Measurements from ENCODE around the gene SRSF11.
A peak's percentile ranks its signal among the peaks of the same experiment; 100 is the strongest.

Gene SRSF11

GRCh38 chr1:70222716-70223235 lies 1.6 kb downstream of the SRSF11 start:
- no peak for TF ChIP-seq ZC3H10 (CRISPR knock-in tag; IDR thresholded peaks at IDR 0.05)
- no peak for ATAC-seq

DNA sequence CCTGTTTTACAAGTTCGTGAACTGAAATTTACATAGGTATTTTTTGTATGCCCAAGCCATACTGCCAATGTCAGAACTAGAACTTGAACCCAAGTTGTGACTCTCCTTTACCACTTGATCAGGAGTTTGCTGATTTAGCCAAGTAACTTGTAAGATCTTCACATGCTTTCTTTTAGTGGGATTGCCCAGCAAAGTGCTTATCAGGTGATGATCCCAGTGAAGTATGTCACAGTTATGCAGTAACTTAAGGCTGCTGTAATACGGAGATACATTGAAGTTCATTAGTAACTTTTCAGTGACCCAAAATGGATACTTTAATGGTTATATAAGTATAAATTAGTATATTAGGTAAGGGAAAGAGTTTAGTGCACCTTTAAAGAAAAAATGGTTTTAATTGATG lies 3.8 kb downstream of the SRSF11 start:
- no peak for TF ChIP-seq ZNF565 (CRISPR knock-in tag; conservative IDR thresholded peaks at IDR 0.05; ENCODE audit: low read depth)
- TF ChIP-seq ZFP30 (CRISPR knock-in tag; IDR thresholded peaks at IDR 0.05), result no peak
- TF ChIP-seq ZC3H10 (CRISPR knock-in tag; IDR thresholded peaks at IDR 0.05), result no peak
- no peak for TF ChIP-seq ZFP3 (CRISPR knock-in tag; IDR thresholded peaks at IDR 0.05)
- no peak for TF ChIP-seq ISL1 (CRISPR knock-in tag; IDR thresholded peaks at IDR 0.05)
- TF ChIP-seq POU6F1 (CRISPR knock-in tag; IDR thresholded peaks at IDR 0.05; ENCODE audit: borderline replicate concordance, low read depth), result no peak
- TF ChIP-seq ZNF70 (CRISPR knock-in tag; IDR thresholded peaks at IDR 0.05), result no peak
- no peak for TF ChIP-seq SNAI2 (CRISPR knock-in tag; IDR thresholded peaks at IDR 0.05)
- no peak for ATAC-seq

DNA sequence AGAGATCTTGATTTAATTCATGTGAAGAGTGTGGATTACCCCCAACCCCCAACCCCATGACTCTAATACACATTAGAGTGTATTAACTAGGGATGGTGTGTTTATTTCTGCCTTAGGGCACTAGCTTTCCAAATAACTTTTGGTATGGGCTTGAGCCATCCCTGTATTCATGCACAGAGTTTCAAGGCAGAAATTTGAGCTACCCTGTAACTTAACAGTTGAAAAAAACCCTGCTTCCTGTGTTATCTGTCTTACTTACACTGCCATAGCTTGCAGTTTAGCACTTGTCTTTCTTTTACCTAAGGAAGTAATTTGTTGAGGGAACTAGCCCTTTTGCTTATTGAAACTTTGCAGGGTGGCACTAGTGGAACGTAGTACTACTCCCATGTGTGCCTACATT lies 6.3 kb downstream of the SRSF11 start:
- peak; percentile 76 for ATAC-seq
- TF ChIP-seq CSDC2 (CRISPR knock-in tag; IDR thresholded peaks at IDR 0.05), result no peak
- TF ChIP-seq ZFP3 (CRISPR knock-in tag; IDR thresholded peaks at IDR 0.05), result no peak
- TF ChIP-seq TCF4 (CRISPR knock-in tag; IDR thresholded peaks at IDR 0.05; ENCODE audit: borderline replicate concordance), result no peak
- no peak for TF ChIP-seq ISL1 (CRISPR knock-in tag; IDR thresholded peaks at IDR 0.05)
- TF ChIP-seq ZNF565 (CRISPR knock-in tag; conservative IDR thresholded peaks at IDR 0.05; ENCODE audit: low read depth), result no peak
- no peak for TF ChIP-seq CSRNP3 (CRISPR knock-in tag; IDR thresholded peaks at IDR 0.05)
- TF ChIP-seq ZFP30 (CRISPR knock-in tag; IDR thresholded peaks at IDR 0.05), result no peak
- no peak for TF ChIP-seq TSHZ2 (CRISPR knock-in tag; IDR thresholded peaks at IDR 0.05)
- TF ChIP-seq PATZ1 (CRISPR knock-in tag; IDR thresholded peaks at IDR 0.05; ENCODE audit: borderline replicate concordance), result no peak
- TF ChIP-seq PPARA (CRISPR knock-in tag; IDR thresholded peaks at IDR 0.05; ENCODE audit: borderline replicate concordance), result no peak
- TF ChIP-seq GLIS3 (CRISPR knock-in tag; IDR thresholded peaks at IDR 0.05), result no peak
- TF ChIP-seq ESRRG (CRISPR knock-in tag; IDR thresholded peaks at IDR 0.05), result no peak
- TF ChIP-seq ZC3H10 (CRISPR knock-in tag; IDR thresholded peaks at IDR 0.05), result no peak
- no peak for TF ChIP-seq BACH2 (CRISPR knock-in tag; IDR thresholded peaks at IDR 0.05; ENCODE audit: borderline replicate concordance)
- TF ChIP-seq RARB (CRISPR knock-in tag; IDR thresholded peaks at IDR 0.05), result no peak
- no peak for TF ChIP-seq CREB5 (CRISPR knock-in tag; IDR thresholded peaks at IDR 0.05; ENCODE audit: low read depth)
- TF ChIP-seq ZNF8 (CRISPR knock-in tag; IDR thresholded peaks at IDR 0.05), result no peak
- TF ChIP-seq TOX (CRISPR knock-in tag; IDR thresholded peaks at IDR 0.05; ENCODE audit: borderline replicate concordance), result no peak
